ENCODE data around the gene SIL1.

The SIL1 gene

GRCh38 chr5:139146809-139147482 lies 51.2 kb downstream of the SIL1 start:
- TF ChIP-seq CTCF (IDR thresholded peaks at IDR 0.05; ENCODE audit: borderline replicate concordance, control extremely low read depth, extremely low read depth, insufficient read depth, missing control alignments) = no peak
- in situ Hi-C loops (cut with MboI; ENCODE audit: low sequenced_read_pairs, unreplicated experiment) = no loop called here
- no peak for DNase-seq (ENCODE audit: low spot score)

- TF ChIP-seq CTCF (IDR thresholded peaks at IDR 0.05; ENCODE audit: borderline replicate concordance, control extremely low read depth, extremely low read depth, insufficient read depth, missing control alignments) = no peak
- in situ Hi-C loops (cut with MboI; ENCODE audit: low sequenced_read_pairs, unreplicated experiment) = no loop called here
- DNase-seq (ENCODE audit: low spot score) = no peak
These were observed 56.5 kb downstream of the SIL1 start for GRCh38 chr5:139141446-139142204.

- in situ Hi-C loops (cut with MboI; ENCODE audit: low sequenced_read_pairs, unreplicated experiment) = no loop called here
- peak; percentile 36 for DNase-seq (ENCODE audit: low spot score)
- TF ChIP-seq CTCF (IDR thresholded peaks at IDR 0.05; ENCODE audit: borderline replicate concordance, control extremely low read depth, extremely low read depth, insufficient read depth, missing control alignments) = no peak
These were observed 57.5 kb downstream of the SIL1 start for GRCh38 chr5:139140591-139141071.

GRCh38 chr5:139138809-139139208 lies 59.4 kb downstream of the SIL1 start:
- TF ChIP-seq CTCF (IDR thresholded peaks at IDR 0.05; ENCODE audit: borderline replicate concordance, control extremely low read depth, extremely low read depth, insufficient read depth, missing control alignments) = no peak
- in situ Hi-C loops (cut with MboI; ENCODE audit: low sequenced_read_pairs, unreplicated experiment) = no loop called here
- DNase-seq (ENCODE audit: low spot score) = no peak

GRCh38 chr5:139138109-139138508 lies 60.1 kb downstream of the SIL1 start:
- TF ChIP-seq CTCF (IDR thresholded peaks at IDR 0.05; ENCODE audit: borderline replicate concordance, control extremely low read depth, extremely low read depth, insufficient read depth, missing control alignments) = no peak
- in situ Hi-C loops (cut with MboI; ENCODE audit: low sequenced_read_pairs, unreplicated experiment) = no loop called here
- DNase-seq (ENCODE audit: low spot score) = no peak

- DNase-seq (ENCODE audit: low spot score) = no peak
These were observed 60.5 kb downstream of the SIL1 start for GRCh38 chr5:139137697-139138096.

More at GRCh38 chr5:139137697-139138096, 60.5 kb downstream of the SIL1 start:
- no peak for TF ChIP-seq CTCF (IDR thresholded peaks at IDR 0.05; ENCODE audit: borderline replicate concordance, control extremely low read depth, extremely low read depth, insufficient read depth, missing control alignments)
- in situ Hi-C loops (cut with MboI; ENCODE audit: low sequenced_read_pairs, unreplicated experiment) = no loop called here
